ENCODE data around the gene REXO1.

The REXO1 gene

GRCh38 chr19:1849886-1850398 lies 1.7 kb upstream of the REXO1 start:
- Histone ChIP-seq H3K4me3 (ENCODE audit: low read length, poor library complexity, severe bottlenecking) (no peak overlapping the region), H2AFZ (ENCODE audit: low read length) (no peak overlapping the region), H3K9ac (ENCODE audit: low read depth, low read length, poor library complexity, severe bottlenecking) (no peak overlapping the region), H3F3A (ENCODE audit: low read depth) (no peaks in the 10 kb centered on the region), H3K36me3 (ENCODE audit: insufficient read depth, low read length) (no peaks in the 10 kb centered on the region), H4K20me1 (ENCODE audit: insufficient read depth, low read length, poor library complexity, severe bottlenecking) (peaks cover 37% of the 10 kb centered on the region), H3K4me2 (ENCODE audit: low read depth, low read length, poor library complexity, severe bottlenecking) (no peak overlapping the region), H3K79me2 (ENCODE audit: insufficient read depth, low read length) (peaks cover 53% of the 10 kb centered on the region), H3K9me3 (ENCODE audit: insufficient read depth, low read depth, low read length) (no peaks in the 10 kb centered on the region), H3K4me1 (ENCODE audit: insufficient read depth, low read length, poor library complexity, severe bottlenecking) (peaks cover 34% of the 10 kb centered on the region), H3K27me3 (ENCODE audit: insufficient read depth, low read length, poor library complexity, severe bottlenecking) (peaks cover 4% of the 10 kb centered on the region), H3K9me2 (replicated peaks; ENCODE audit: low read depth, low read length) (no peaks in the 10 kb centered on the region)
- no peak for TF ChIP-seq EZH2phosphoT487 (IDR thresholded peaks at IDR 0.05; ENCODE audit: borderline replicate concordance)
- no peak for TF ChIP-seq CTCF (conservative IDR thresholded peaks at IDR 0.05; ENCODE audit: low read length)

- Histone ChIP-seq H3K9ac (ENCODE audit: low read depth, low read length, poor library complexity, severe bottlenecking) (no peak overlapping the region), H3K4me1 (ENCODE audit: insufficient read depth, low read length, poor library complexity, severe bottlenecking) (peaks cover 30% of the 10 kb centered on the region), H4K20me1 (ENCODE audit: insufficient read depth, low read length, poor library complexity, severe bottlenecking) (peaks cover 40% of the 10 kb centered on the region), H3K36me3 (ENCODE audit: insufficient read depth, low read length) (no peaks in the 10 kb centered on the region), H3K9me3 (ENCODE audit: insufficient read depth, low read depth, low read length) (no peaks in the 10 kb centered on the region), H3F3A (ENCODE audit: low read depth) (no peaks in the 10 kb centered on the region), H3K27me3 (ENCODE audit: insufficient read depth, low read length, poor library complexity, severe bottlenecking) (peaks cover 4% of the 10 kb centered on the region), H2AFZ (ENCODE audit: low read length) (no peak overlapping the region), H3K9me2 (replicated peaks; ENCODE audit: low read depth, low read length) (no peaks in the 10 kb centered on the region), H3K4me2 (ENCODE audit: low read depth, low read length, poor library complexity, severe bottlenecking) (peak overlapping the region; percentile 47), H3K4me3 (ENCODE audit: low read length, poor library complexity, severe bottlenecking) (peak overlapping the region; percentile 98), H3K79me2 (ENCODE audit: insufficient read depth, low read length) (peaks cover 53% of the 10 kb centered on the region)
- TF ChIP-seq CTCF (conservative IDR thresholded peaks at IDR 0.05; ENCODE audit: low read length), result no peak
- TF ChIP-seq EZH2phosphoT487 (IDR thresholded peaks at IDR 0.05; ENCODE audit: borderline replicate concordance), result no peak
Observed at GRCh38 chr19:1849132-1849474, 820 bp upstream of the REXO1 start.

- H3K9me2 ChIP-seq (replicated peaks; ENCODE audit: low read depth, low read length), result no peaks in the 10 kb centered on the region
- no peaks in the 10 kb centered on the region for H3K9me3 ChIP-seq (ENCODE audit: insufficient read depth, low read depth, low read length)
- no peaks in the 10 kb centered on the region for H3K36me3 ChIP-seq (ENCODE audit: insufficient read depth, low read length)
- peaks cover 57% of the 10 kb centered on the region for H3K79me2 ChIP-seq (ENCODE audit: insufficient read depth, low read length)
- H3K27me3 ChIP-seq (ENCODE audit: insufficient read depth, low read length, poor library complexity, severe bottlenecking), result peaks cover 4% of the 10 kb centered on the region
- H3K4me2 ChIP-seq (ENCODE audit: low read depth, low read length, poor library complexity, severe bottlenecking), result peak overlapping the region; percentile 100
- H3F3A ChIP-seq (ENCODE audit: low read depth), result no peaks in the 10 kb centered on the region
- H2AFZ ChIP-seq (ENCODE audit: low read length), result no peak overlapping the region; the same call in 1 of the 2 replicates
- TF ChIP-seq EZH2phosphoT487 (IDR thresholded peaks at IDR 0.05; ENCODE audit: borderline replicate concordance) (no peak), CTCF (conservative IDR thresholded peaks at IDR 0.05; ENCODE audit: low read length) (no peak)
- H3K4me1 ChIP-seq (ENCODE audit: insufficient read depth, low read length, poor library complexity, severe bottlenecking), result peaks cover 23% of the 10 kb centered on the region
- peaks cover 48% of the 10 kb centered on the region for H4K20me1 ChIP-seq (ENCODE audit: insufficient read depth, low read length, poor library complexity, severe bottlenecking)
- H3K9ac ChIP-seq (ENCODE audit: low read depth, low read length, poor library complexity, severe bottlenecking), result peak overlapping the region; percentile 96
- H3K4me3 ChIP-seq (ENCODE audit: low read length, poor library complexity, severe bottlenecking), result peak overlapping the region; percentile 98
Observed at GRCh38 chr19:1847684-1848398, 442 bp downstream of the REXO1 start.
